ENCODE results near the gene CAMK2N1. TPM values are rescaled to one million over a fixed set of nuclear protein-coding genes. Genes with fewer than 3 reads are reported as not detected.

CAMK2N1 gene
- total and polyA plus RNA-seq, 2 of the 13 experiments (the other 11 are each of a cell fraction or from before 2014, with no cell fraction given): 38.0 to 38.6 TPM

DNA sequence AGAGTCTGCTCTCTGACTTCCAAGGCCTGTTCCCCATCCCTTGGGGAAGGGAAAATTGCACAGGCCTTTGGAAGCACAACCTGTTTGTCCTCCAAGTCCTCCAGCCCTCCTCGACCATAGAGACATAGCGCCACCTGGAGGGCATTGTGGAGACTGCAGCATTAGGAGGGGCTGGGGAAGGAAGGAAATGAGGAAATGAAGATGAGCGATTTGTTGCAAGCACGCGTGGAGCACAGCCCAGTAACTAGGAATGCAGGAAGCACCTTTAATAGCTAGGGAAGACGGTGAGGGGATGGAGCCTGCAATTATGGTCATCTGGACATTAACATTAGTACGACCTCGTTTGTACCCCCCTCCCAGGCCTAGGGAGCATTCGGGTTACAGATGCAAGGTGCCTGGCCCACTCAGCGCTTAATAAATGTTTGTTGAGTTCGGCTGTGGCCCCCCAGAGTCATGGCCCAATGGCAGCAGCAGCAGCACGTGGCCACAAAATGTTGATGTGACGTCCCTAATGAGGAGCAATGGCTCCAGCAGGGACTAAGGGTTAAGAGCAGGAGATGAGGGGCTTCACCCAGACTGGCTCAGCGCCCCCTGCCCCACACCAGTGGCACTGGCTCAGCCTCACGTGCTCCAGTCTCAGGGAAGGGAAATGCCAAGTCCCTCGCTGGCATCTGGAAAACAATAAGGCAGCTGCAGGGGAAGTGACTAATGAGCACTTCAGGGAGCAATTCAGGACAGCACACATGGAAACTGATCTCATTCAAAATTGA is 8.0 kb upstream of the CAMK2N1 start (continued):
- TF ChIP-seq, protein P1, sequence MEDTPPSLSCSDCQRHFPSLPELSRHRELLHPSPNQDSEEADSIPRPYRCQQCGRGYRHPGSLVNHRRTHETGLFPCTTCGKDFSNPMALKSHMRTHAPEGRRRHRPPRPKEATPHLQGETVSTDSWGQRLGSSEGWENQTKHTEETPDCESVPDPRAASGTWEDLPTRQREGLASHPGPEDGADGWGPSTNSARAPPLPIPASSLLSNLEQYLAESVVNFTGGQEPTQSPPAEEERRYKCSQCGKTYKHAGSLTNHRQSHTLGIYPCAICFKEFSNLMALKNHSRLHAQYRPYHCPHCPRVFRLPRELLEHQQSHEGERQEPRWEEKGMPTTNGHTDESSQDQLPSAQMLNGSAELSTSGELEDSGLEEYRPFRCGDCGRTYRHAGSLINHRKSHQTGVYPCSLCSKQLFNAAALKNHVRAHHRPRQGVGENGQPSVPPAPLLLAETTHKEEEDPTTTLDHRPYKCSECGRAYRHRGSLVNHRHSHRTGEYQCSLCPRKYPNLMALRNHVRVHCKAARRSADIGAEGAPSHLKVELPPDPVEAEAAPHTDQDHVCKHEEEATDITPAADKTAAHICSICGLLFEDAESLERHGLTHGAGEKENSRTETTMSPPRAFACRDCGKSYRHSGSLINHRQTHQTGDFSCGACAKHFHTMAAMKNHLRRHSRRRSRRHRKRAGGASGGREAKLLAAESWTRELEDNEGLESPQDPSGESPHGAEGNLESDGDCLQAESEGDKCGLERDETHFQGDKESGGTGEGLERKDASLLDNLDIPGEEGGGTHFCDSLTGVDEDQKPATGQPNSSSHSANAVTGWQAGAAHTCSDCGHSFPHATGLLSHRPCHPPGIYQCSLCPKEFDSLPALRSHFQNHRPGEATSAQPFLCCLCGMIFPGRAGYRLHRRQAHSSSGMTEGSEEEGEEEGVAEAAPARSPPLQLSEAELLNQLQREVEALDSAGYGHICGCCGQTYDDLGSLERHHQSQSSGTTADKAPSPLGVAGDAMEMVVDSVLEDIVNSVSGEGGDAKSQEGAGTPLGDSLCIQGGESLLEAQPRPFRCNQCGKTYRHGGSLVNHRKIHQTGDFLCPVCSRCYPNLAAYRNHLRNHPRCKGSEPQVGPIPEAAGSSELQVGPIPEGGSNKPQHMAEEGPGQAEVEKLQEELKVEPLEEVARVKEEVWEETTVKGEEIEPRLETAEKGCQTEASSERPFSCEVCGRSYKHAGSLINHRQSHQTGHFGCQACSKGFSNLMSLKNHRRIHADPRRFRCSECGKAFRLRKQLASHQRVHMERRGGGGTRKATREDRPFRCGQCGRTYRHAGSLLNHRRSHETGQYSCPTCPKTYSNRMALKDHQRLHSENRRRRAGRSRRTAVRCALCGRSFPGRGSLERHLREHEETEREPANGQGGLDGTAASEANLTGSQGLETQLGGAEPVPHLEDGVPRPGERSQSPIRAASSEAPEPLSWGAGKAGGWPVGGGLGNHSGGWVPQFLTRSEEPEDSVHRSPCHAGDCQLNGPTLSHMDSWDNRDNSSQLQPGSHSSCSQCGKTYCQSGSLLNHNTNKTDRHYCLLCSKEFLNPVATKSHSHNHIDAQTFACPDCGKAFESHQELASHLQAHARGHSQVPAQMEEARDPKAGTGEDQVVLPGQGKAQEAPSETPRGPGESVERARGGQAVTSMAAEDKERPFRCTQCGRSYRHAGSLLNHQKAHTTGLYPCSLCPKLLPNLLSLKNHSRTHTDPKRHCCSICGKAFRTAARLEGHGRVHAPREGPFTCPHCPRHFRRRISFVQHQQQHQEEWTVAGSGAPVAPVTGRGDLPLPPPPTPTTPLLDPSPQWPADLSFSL (CRISPR knock-in tag; IDR thresholded peaks at IDR 0.05): no peak
- TF ChIP-seq RARA (CRISPR knock-in tag; IDR thresholded peaks at IDR 0.05): no peak

DNA sequence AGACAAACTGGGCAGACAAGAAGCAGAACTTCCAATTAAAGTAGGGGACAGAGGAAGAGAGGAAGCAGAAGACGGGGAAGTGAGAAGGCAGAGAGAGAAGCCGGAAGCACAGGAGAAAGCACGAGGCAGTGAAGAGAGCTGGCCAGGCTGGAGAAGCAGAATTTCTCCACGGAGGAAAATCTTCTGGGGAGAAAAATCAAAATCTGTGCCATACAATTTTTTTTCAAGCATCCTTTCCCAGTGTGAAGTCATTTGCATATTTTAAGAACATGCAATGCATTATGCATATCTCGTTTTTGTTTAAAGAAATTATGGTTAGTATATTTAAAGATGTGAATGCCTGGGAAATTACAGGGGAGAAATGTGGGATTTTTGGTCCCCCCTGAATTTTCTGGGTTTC is 7.3 kb upstream of the CAMK2N1 start:
- BruUV-seq (replicated peaks): no TSS peak
- no peak for ATAC-seq
- Histone ChIP-seq H4K20me1 (ENCODE audit: insufficient read depth, low read length) (no peaks in the 10 kb centered on the region), H3K9ac (ENCODE audit: insufficient read depth, low read depth, low read length) (no peak overlapping the region), H3K27me3 (ENCODE audit: control insufficient read depth in 1 of 2, insufficient read depth in 2 of 2, low read length in 2 of 2) (peaks cover 0 to 10% of the 10 kb centered on the region in 2 experiments; a peak in 4 of 5 replicates), H3K4me3 (replicated peaks in 1 of 3; ENCODE audit: insufficient read depth in 1 of 3, low read depth in 2 of 3, low read length in 3 of 3) (peak overlapping the region in 2 of 3 experiments; percentile 3 to 49; a peak in 1 of 6 replicates), H2AFZ (ENCODE audit: low read length) (no peak overlapping the region), H3K9me3 (ENCODE audit: low read length) (no peaks in the 10 kb centered on the region), H3K4me2 (ENCODE audit: low read depth, low read length) (peak overlapping the region; percentile 75), H3K79me2 (ENCODE audit: insufficient read depth, low read length) (no peaks in the 10 kb centered on the region), H3K36me3 (replicated peaks in 1 of 2; ENCODE audit: control insufficient read depth in 1 of 2, insufficient read depth in 2 of 2, low read length in 2 of 2) (no peaks in the 10 kb centered on the region; a peak in 1 of 5 replicates), H3K27ac (ENCODE audit: extremely low read length, insufficient read depth, low read length) (no peak overlapping the region), H3K4me1 (ENCODE audit: insufficient read depth, low read length) (peaks cover 64% of the 10 kb centered on the region)
- DNase-seq (ENCODE audit: low spot score): no peak
- 7% methylated on average over 5 of the region's 5 CpGs for WGBS (ENCODE audit: low lambda C conversion rate)
- CTCF ChIA-PET (ENCODE audit: low intra/inter-chr PET ratio, low total read pairs): interaction anchor here (0.7 to 5.6 kb wide), 9 partner anchors 13 to 575 kb away, joined by 3 to 73 read pairs (median 6); no protein-coding TSS in a partner anchor
- intact Hi-C loops (cut with micrococcal nuclease; ENCODE audit: unreplicated experiment): loop anchor here (1.0 to 5.0 kb wide), 6 partner anchors 24 to 576 kb away; no protein-coding TSS in a partner anchor
- POLR2A ChIA-PET: interaction anchor here (0.7 to 4.4 kb wide), 3 partner anchors 13 to 17 kb away, joined by 3 to 24 read pairs (median 14); partner anchors contain the start of gene MUL1
- in situ Hi-C loops (cut with HindIII; ENCODE audit: extremely low pct_ligation_motif_present, low pct_unique_long_range_greater_than_20kb): loop anchor here (5.0 to 10.0 kb wide), 3 partner anchors 59 to 271 kb away; no protein-coding TSS in a partner anchor
- TF ChIP-seq NFATC3 (CRISPR knock-in tag; IDR thresholded peaks at IDR 0.05): no peak
- TF ChIP-seq SRF (IDR thresholded peaks at IDR 0.05; ENCODE audit: low read depth, low read length): no peak
- no peak for TF ChIP-seq MED1 (CRISPR knock-in tag; IDR thresholded peaks at IDR 0.05)
- no peak for TF ChIP-seq GABPA (IDR thresholded peaks at IDR 0.05; ENCODE audit: low read depth, low read length)
- 0 out of 2 replicates have a peak, but pooled peaks have one; percentile 6 for TF ChIP-seq GABPA (CRISPR knock-in tag; IDR thresholded peaks at IDR 0.05; ENCODE audit: low read depth)
- TF ChIP-seq PHF8 (CRISPR knock-in tag; IDR thresholded peaks at IDR 0.05): 0 out of 2 replicates have a peak, but pooled peaks have one; percentile 5
- no peak for FAIRE-seq
